AG04450 (cell line): ENCODE data around the gene HIVEP3. TPM values are rescaled to one million over a fixed set of nuclear protein-coding genes. Genes with fewer than 3 reads are reported as not detected.

ENCODE experiments used
- CTCF ChIA-PET: fragments of 300-600, 350-600 bp; formaldehyde crosslinking; extraction: SDS; loops from one replicate; lab custom pipeline; 2022; ENCODE audit warnings: antibody characterized with exemption, inconsistent platforms; lab: Charles Lee
- POLR2A ChIA-PET: fragments of 350-600 bp; formaldehyde crosslinking; extraction: SDS; loops from one replicate; lab custom pipeline; 2021; ENCODE audit warnings: antibody characterized with exemption, inconsistent platforms; lab: Yijun Ruan, JAX
- DNase-seq: peaks from one replicate; pipeline ENCODE4 v3.0.0-alpha.2; 2011; ENCODE audit warnings: low read depth, low spot score
- H3K27ac ChIP-seq: one replicate; pipeline ENCODE4 v1.5.1; 2012; ENCODE audit warnings: low read depth, low read length, control low read depth
- H3K27me3 ChIP-seq: one replicate; pipeline ENCODE4 v1.6.0; 2012; ENCODE audit warnings: low read length; ENCODE audit not compliant: control insufficient read depth, insufficient read depth
- H3K4me3 ChIP-seq: 2 replicates; pipeline ENCODE4 v1.5.1; 2011; ENCODE audit warnings: mild to moderate bottlenecking, low read depth, low read length, control low read depth
- H3K9me3 ChIP-seq: 2 replicates; pipeline ENCODE4 v1.5.1; 2012; ENCODE audit warnings: low read length; ENCODE audit not compliant: control insufficient read depth, insufficient read depth
- CTCF ChIP-seq: IDR thresholded peaks from 2 replicates; pipeline ENCODE4 v1.5.1; 2011; ENCODE audit warnings: low read depth, low read length, control low read depth, inconsistent platforms
- polyA plus RNA-seq: library from polyadenylated mRNA; depleted of rRNA; stranded (reverse); fragments of >200 nt; gene quantifications from 2 replicates; pipeline ENCODE4 v1.2.3, GENCODE V29; 2011

HIVEP3 gene
- polyA plus RNA-seq, 1 experiment: 4.8 TPM

- H3K4me3 ChIP-seq: no peak overlapping the region
- CTCF ChIA-PET: no interaction called here
- peaks cover 7% of the 10 kb centered on the region for H3K9me3 ChIP-seq
- no peak overlapping the region for H3K27ac ChIP-seq
- TF ChIP-seq CTCF: no peak
- no peaks in the 10 kb centered on the region for H3K27me3 ChIP-seq
- POLR2A ChIA-PET: no interaction called here
- DNase-seq: no peak
Observed at GRCh38 chr1:41735139-41735538, 183.6 kb downstream of the HIVEP3 start.

- no peak overlapping the region for H3K4me3 ChIP-seq
- TF ChIP-seq CTCF: no peak
- no peak overlapping the region for H3K27ac ChIP-seq
- peaks cover 7% of the 10 kb centered on the region for H3K9me3 ChIP-seq
- no peaks in the 10 kb centered on the region for H3K27me3 ChIP-seq
- DNase-seq: no peak
- CTCF ChIA-PET: no interaction called here
- POLR2A ChIA-PET: no interaction called here
Observed at GRCh38 chr1:41734201-41734970, 184.3 kb downstream of the HIVEP3 start.

- ChIA-PET POLR2A (no interaction called here), CTCF (no interaction called here)
- Histone ChIP-seq H3K4me3 (no peak overlapping the region), H3K27me3 (no peaks in the 10 kb centered on the region), H3K27ac (no peak overlapping the region), H3K9me3 (peaks cover 7% of the 10 kb centered on the region)
- no peak for TF ChIP-seq CTCF
- DNase-seq: no peak
Observed at GRCh38 chr1:41733725-41734124, 185.0 kb downstream of the HIVEP3 start.

- no peak for DNase-seq
Observed at GRCh38 chr1:41733021-41733420, 185.7 kb downstream of the HIVEP3 start.

More at GRCh38 chr1:41733021-41733420, 185.7 kb downstream of the HIVEP3 start:
- POLR2A ChIA-PET: no interaction called here
- Histone ChIP-seq H3K27ac (no peak overlapping the region), H3K4me3 (no peak overlapping the region), H3K9me3 (peaks cover 7% of the 10 kb centered on the region), H3K27me3 (no peaks in the 10 kb centered on the region)
- TF ChIP-seq CTCF: no peak
- CTCF ChIA-PET: no interaction called here
